ENCODE results near the gene PIF1. TPM values are rescaled to one million over a fixed set of nuclear protein-coding genes. Genes with fewer than 3 reads are reported as not detected.

The PIF1 gene
- total RNA-seq, 1 experiment from 2014 or later: 74.4 TPM

DNA sequence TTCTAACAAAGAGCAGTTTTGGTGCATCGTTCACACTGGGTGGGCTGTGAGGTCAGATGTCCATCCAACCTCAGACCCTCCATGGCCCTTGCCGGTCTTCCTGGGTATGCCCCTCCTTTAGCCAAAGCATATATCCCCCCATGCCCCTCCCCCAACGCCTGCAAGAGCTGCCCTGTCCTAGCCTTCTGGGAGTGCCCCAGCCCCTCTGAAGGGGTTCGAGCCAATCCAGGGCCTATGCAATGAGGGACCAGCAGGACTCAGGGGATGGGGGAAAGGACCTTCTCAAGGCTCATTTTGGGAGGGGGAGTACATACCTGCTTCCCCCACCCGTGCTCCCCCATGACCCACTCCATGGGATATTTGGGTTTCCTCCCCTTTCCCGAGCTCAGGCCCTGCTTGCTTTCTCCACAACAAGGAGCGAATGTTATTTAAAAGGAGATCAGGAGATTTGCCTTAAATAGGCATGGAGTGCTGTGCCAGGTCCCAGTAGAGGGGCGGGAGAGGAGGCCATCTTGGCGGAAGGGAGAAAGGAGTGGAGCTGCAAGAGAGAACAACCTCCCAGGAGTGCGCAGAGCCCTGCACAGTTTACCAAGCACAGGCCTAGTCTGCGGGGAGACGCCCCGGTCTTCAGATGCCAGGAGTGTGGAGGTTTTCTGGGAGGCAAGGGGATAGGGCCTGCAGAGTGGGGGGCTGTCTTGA lies 18.2 kb downstream of the PIF1 start:
- no peaks in the 10 kb centered on the region for H3K36me3 Mint-ChIP-seq (ENCODE audit: insufficient read depth in 1 of 3, low read depth in 3 of 3)
- H3K4me1 ChIP-seq (ENCODE audit: insufficient read depth, low read length): peaks cover 11% of the 10 kb centered on the region; the same call in 1 of the 2 replicates

More for the DNA sequence above, 18.2 kb downstream of the PIF1 start:
- Histone ChIP-seq H2BK15ac (ENCODE audit: low read depth, low read length) (no peak overlapping the region), H3K79me1 (ENCODE audit: insufficient read depth, low read depth, low read length, poor library complexity, severe bottlenecking) (no peaks in the 10 kb centered on the region), H4K20me1 (ENCODE audit: control insufficient read depth, insufficient read depth, insufficient read length) (no peaks in the 10 kb centered on the region), H3K56ac (ENCODE audit: insufficient read length, low read depth, low read length) (peak overlapping the region; percentile 16), H2BK5ac (ENCODE audit: insufficient read length, low read length) (peak overlapping the region; percentile 82), H3K4ac (ENCODE audit: low read depth, low read length) (peak overlapping the region; percentile 84), H3K14ac (ENCODE audit: insufficient read depth, low read length) (peak overlapping the region; percentile 93), H3K23me2 (ENCODE audit: insufficient read length, low read depth, low read length, poor library complexity, severe bottlenecking) (peaks cover 13% of the 10 kb centered on the region), H2AK5ac (ENCODE audit: insufficient read length, low read length) (peak overlapping the region; percentile 57), H3K27ac (ENCODE audit: insufficient read length, low read depth, low read length) (peak overlapping the region; percentile 90), H3T11ph (ENCODE audit: low read length) (peak overlapping the region; percentile 62), H3K4me2 (ENCODE audit: insufficient read depth, insufficient read length, low read length) (peak overlapping the region; percentile 21), H4K8ac (replicated peaks; ENCODE audit: insufficient read length, low read depth, low read length) (no peak overlapping the region), H2BK120ac (ENCODE audit: low read depth, low read length, poor library complexity, severe bottlenecking) (peak overlapping the region; percentile 87), H3K18ac (ENCODE audit: insufficient read length, low read depth, low read length) (peak overlapping the region; percentile 94), H3K79me2 (ENCODE audit: insufficient read depth, low read length) (no peaks in the 10 kb centered on the region), H3K23ac (ENCODE audit: insufficient read length, low read depth, low read length) (no peak overlapping the region), H3K9ac (ENCODE audit: extremely low read depth, insufficient read length, low read length) (peak overlapping the region; percentile 32), H3K27me3 (ENCODE audit: insufficient read depth, low read length) (no peaks in the 10 kb centered on the region), H4K91ac (ENCODE audit: insufficient read length, low read depth, low read length) (no peak overlapping the region), H2AFZ (ENCODE audit: low read length) (no peak overlapping the region), H2BK12ac (ENCODE audit: insufficient read length, low read depth, low read length) (peak overlapping the region; percentile 55), H2BK20ac (ENCODE audit: low read depth, low read length, poor library complexity, severe bottlenecking) (no peak overlapping the region), H4K5ac (ENCODE audit: insufficient read length, low read depth, low read length) (peak overlapping the region; percentile 84), H3K9me3 (ENCODE audit: control insufficient read depth, low read depth, low read length) (no peaks in the 10 kb centered on the region)
- Mint-ChIP-seq H3K4me3 (peak overlapping the region; percentile 46 to 72), H3K9me3 (no peaks in the 10 kb centered on the region), H3K27me3 (ENCODE audit: low read depth) (no peaks in the 10 kb centered on the region), H3K4me1 (peaks cover 59 to 64% of the 10 kb centered on the region in 2 experiments), H3K27ac (peak overlapping the region; percentile 95 to 100 (median 99))
- WGBS (ENCODE audit: extremely low coverage, insufficient read length, low lambda C conversion rate): no CpG with 5 or more reads among the region's 13 CpGs
- peak; percentile 63 for DNase-seq
- TF ChIP-seq, protein P1, sequence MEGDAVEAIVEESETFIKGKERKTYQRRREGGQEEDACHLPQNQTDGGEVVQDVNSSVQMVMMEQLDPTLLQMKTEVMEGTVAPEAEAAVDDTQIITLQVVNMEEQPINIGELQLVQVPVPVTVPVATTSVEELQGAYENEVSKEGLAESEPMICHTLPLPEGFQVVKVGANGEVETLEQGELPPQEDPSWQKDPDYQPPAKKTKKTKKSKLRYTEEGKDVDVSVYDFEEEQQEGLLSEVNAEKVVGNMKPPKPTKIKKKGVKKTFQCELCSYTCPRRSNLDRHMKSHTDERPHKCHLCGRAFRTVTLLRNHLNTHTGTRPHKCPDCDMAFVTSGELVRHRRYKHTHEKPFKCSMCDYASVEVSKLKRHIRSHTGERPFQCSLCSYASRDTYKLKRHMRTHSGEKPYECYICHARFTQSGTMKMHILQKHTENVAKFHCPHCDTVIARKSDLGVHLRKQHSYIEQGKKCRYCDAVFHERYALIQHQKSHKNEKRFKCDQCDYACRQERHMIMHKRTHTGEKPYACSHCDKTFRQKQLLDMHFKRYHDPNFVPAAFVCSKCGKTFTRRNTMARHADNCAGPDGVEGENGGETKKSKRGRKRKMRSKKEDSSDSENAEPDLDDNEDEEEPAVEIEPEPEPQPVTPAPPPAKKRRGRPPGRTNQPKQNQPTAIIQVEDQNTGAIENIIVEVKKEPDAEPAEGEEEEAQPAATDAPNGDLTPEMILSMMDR (conservative IDR thresholded peaks at IDR 0.05): no peak

Measured in H9 (cell line).